ENCODE results near the gene BRSK2. TPM values are rescaled to one million over a fixed set of nuclear protein-coding genes. Genes with fewer than 3 reads are reported as not detected.

Gene BRSK2
- total RNA-seq, 4 donors from 2014 or later, result 0.72 to 1.6 (median 0.82) TPM; not detected in 1

DNA sequence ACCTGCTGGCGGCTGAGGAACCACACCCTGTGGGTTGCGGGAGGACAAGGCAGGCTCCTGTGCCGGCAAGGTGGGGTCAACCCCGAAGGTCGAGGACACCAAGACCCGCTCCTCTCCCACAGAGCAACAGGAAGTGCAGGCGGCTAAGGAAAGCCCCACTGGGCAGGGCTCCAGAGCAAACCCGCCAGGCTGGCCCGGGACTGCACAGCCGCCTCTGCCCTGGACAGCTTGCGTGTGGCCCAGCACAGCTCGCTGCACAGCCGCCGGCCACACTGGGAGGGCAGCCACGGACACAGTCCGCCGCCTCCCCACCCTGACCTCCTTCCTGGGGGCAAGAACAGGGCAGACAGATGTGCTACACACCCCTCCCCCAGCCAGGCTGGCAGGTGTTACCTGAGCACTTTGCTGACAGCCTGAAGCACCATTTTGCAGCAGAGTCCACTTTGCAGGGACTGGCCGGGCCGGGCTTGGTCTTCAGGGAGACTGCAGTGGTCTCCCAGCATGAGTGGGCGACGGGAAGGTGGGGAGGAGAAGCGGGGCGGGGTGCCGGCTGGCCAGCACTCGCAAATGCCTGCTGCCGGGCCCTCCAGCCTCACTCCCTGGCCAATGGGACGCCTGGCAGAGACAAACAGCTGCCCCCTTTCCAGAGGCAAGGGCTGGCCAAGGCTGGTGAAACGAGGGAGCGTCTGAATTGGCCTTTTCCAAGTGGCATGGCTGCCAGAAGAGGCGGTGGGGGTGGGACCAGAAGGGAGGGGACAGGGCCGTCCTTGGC, 96.5 kb downstream of the BRSK2 start, which contains the start of gene MOB2:
Gene MOB2 (minus strand): TSS at position 726 of the 772 bp plus-strand sequence. CDS start 223 bp downstream, at position 503.
- DNase-seq (ENCODE audit: low spot score) (no peak), ATAC-seq (ENCODE audit: low FRiP score) (no peak)

DNA sequence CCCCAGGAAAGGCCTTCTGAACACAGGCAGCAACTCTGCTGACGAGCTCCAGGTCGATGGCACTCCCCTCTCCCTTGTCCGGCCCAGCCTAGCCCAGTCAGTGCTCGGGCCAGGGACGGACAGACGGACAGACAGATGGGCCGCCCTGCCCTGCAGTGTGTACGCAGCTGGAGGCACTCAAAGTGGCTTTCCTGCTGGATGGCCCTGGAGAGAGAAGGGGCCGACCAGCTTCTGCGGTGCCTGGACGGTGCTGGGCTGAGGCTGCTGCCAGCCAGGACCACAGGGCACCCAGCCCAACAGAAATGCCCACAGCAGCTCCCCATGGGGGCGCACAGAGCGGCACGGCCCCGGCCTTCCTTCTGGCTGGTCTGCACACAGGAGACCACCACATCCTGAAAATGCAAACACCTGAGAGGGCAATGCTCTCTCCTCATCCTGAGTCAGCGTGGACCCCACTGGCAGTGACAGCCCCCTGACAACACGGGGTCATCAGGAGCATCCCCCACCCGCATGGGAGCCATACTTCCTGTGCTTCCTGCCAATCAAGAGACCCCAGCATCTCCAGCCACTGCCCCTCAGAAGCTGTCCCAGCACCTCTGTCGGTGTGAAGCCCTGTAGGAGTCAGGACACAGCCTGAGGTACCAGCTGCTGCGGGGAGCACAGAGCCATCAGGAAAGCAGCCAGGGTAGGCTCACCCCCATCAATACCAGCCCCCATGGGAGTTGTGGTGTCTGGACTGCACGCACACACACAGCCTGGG, 97.5 kb downstream of the BRSK2 start:
- ATAC-seq (ENCODE audit: low FRiP score), result no peak
- TF ChIP-seq, protein P1, sequence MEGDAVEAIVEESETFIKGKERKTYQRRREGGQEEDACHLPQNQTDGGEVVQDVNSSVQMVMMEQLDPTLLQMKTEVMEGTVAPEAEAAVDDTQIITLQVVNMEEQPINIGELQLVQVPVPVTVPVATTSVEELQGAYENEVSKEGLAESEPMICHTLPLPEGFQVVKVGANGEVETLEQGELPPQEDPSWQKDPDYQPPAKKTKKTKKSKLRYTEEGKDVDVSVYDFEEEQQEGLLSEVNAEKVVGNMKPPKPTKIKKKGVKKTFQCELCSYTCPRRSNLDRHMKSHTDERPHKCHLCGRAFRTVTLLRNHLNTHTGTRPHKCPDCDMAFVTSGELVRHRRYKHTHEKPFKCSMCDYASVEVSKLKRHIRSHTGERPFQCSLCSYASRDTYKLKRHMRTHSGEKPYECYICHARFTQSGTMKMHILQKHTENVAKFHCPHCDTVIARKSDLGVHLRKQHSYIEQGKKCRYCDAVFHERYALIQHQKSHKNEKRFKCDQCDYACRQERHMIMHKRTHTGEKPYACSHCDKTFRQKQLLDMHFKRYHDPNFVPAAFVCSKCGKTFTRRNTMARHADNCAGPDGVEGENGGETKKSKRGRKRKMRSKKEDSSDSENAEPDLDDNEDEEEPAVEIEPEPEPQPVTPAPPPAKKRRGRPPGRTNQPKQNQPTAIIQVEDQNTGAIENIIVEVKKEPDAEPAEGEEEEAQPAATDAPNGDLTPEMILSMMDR (IDR thresholded peaks at IDR 0.05), result no peak
- DNase-seq (ENCODE audit: low spot score), result no peak

More for the DNA sequence above, 96.5 kb downstream of the BRSK2 start, which contains the start of gene MOB2:
- TF ChIP-seq, protein P1 (IDR thresholded peaks at IDR 0.05), result no peak

DNA sequence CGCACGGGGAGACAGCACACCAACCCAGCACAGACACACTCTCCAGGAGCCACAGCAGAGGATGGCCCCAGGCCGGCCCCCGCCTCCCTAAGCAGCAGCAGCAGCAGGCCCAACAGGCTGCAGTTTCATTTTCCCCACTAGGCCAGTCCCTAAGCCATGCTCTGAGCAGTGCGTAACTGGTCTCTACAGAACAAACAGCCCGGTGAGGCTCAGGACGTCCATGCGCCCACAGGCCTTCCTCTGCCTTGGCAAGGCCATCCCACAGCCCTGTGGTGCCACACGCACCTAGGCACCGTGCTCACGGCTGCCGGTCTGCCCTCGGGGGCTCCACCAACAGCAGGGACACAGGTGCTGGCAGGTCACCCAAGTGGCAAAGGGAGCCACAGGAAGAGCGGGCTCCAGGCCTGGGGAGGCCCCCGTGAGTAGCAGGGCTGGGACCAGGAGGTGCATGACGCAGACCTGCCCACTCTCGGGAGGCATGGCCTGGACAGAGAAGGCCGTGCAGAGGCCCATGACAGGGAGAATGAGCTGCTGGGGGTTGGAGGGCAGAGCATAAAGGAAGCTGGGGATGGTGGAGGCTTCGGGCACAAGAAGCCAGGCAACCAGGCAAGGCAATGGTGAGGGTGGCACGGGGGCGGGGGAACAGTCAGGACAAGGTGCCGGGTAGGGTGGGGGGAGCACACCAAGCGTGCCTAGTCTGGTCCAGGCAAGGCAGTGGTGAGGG, 98.3 kb downstream of the BRSK2 start:
- TF ChIP-seq, protein P1 (IDR thresholded peaks at IDR 0.05), result no peak
- ATAC-seq (ENCODE audit: low FRiP score) (no peak), DNase-seq (ENCODE audit: low spot score) (no peak)

DNA sequence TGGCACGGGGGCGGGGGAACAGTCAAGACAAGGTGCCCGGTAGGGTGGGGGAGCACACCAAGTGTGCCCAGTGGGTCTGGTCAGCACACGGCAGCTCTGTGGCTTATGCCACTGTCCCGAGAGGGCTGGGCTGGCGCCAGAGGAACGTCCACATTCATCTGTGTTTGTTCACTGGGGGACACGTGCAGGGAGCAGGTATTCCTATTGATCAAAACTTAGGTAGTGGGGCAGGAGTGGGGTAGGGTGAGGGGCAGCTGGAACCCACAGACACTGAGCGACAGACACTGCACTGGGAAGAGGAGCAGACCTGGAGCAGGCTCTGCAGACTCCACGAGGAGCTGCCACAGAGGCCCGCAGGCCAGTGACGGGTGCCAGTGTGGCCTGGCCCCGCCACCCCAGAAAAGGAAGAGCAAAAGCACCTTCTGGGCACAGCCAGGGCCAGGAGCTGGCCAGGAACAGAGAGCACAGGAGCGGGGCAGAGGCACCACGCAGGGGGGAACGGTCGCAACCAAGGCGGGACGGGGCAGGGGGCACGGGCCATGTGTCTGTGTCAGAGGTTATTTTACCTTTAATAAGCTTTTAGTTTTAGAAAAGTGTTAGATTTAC, 98.9 kb downstream of the BRSK2 start:
- DNase-seq (ENCODE audit: low spot score), result no peak

DNA sequence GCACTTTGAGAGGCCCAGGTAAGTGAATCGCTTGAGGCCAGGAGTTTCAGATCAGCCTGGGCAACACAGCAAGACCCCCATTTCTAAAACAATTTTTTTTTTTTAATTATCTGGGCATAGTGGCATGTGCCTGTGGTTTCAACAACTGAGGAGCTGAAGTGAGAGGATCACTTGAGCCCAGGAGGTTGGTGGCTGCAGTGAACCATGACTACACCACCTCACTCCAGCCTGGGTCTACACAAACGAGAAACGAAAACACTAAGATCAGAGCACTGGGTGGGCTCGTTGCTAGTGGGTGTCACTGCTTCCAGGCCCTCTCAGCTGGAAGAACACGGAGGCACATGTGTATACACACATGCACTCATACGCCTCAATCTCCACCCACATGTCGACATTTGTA, 100.9 kb downstream of the BRSK2 start:
- DNase-seq (ENCODE audit: low spot score) (no peak), ATAC-seq (ENCODE audit: low FRiP score) (no peak)
- TF ChIP-seq, protein P1 (IDR thresholded peaks at IDR 0.05), result no peak

More for the DNA sequence above, 98.9 kb downstream of the BRSK2 start:
- TF ChIP-seq, protein P1 (IDR thresholded peaks at IDR 0.05), result no peak
- ATAC-seq (ENCODE audit: low FRiP score), result no peak

DNA sequence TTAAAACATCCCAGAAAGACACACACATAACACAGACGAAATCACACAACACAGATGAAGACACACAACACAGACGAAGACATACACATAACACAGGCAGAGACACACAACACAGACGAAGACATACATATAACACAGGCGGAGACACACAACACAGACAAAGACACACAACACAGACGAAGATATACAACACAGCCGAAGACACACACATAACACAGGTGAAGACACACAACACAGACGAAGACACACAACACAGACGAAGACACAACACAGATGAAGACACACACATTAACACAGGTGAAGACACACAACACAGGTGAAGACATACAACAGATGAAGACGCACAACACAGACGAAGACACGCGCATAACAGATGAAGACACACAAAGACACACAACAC, 101.6 kb downstream of the BRSK2 start:
- DNase-seq (ENCODE audit: low spot score) (no peak), ATAC-seq (ENCODE audit: low FRiP score) (no peak)
- TF ChIP-seq, protein P1 (IDR thresholded peaks at IDR 0.05), result no peak
